Measurements from ENCODE around the gene HMGCS2.

Gene HMGCS2

GRCh38 chr1:119740261-119740660 is 28.4 kb downstream of the HMGCS2 start:
- DNase-seq (ENCODE audit: low read depth) = no peak
- no peak overlapping the region for H3K4me3 ChIP-seq (replicated peaks; ENCODE audit: low read depth, low read length)
- no peak for TF ChIP-seq CTCF (IDR thresholded peaks at IDR 0.05; ENCODE audit: low read length, missing control alignments)

- no peak for TF ChIP-seq CTCF (IDR thresholded peaks at IDR 0.05; ENCODE audit: low read length, missing control alignments)
- peak; percentile 31 for DNase-seq (ENCODE audit: low read depth)
- no peak overlapping the region for H3K4me3 ChIP-seq (replicated peaks; ENCODE audit: low read depth, low read length)
Measured at GRCh38 chr1:119739150-119739549, 29.6 kb downstream of the HMGCS2 start.

GRCh38 chr1:119738100-119738720 is 30.5 kb downstream of the HMGCS2 start:
- DNase-seq (ENCODE audit: low read depth) = no peak
- H3K4me3 ChIP-seq (replicated peaks; ENCODE audit: low read depth, low read length) = no peak overlapping the region
- no peak for TF ChIP-seq CTCF (IDR thresholded peaks at IDR 0.05; ENCODE audit: low read length, missing control alignments)

GRCh38 chr1:119737040-119737682 is 31.5 kb downstream of the HMGCS2 start:
- H3K4me3 ChIP-seq (replicated peaks; ENCODE audit: low read depth, low read length) = no peak overlapping the region
- no peak for TF ChIP-seq CTCF (IDR thresholded peaks at IDR 0.05; ENCODE audit: low read length, missing control alignments)
- DNase-seq (ENCODE audit: low read depth) = peak; percentile 73

GRCh38 chr1:119736649-119737039 is 32.1 kb downstream of the HMGCS2 start:
- no peak overlapping the region for H3K4me3 ChIP-seq (replicated peaks; ENCODE audit: low read depth, low read length)
- no peak for DNase-seq (ENCODE audit: low read depth)
- TF ChIP-seq CTCF (IDR thresholded peaks at IDR 0.05; ENCODE audit: low read length, missing control alignments) = no peak

GRCh38 chr1:119735217-119735616 is 33.5 kb downstream of the HMGCS2 start:
- no peak overlapping the region for H3K4me3 ChIP-seq (replicated peaks; ENCODE audit: low read depth, low read length)
- no peak for TF ChIP-seq CTCF (IDR thresholded peaks at IDR 0.05; ENCODE audit: low read length, missing control alignments)
- DNase-seq (ENCODE audit: low read depth) = no peak

GRCh38 chr1:119733754-119734153 is 35.0 kb downstream of the HMGCS2 start:
- no peak for DNase-seq (ENCODE audit: low read depth)
- TF ChIP-seq CTCF (IDR thresholded peaks at IDR 0.05; ENCODE audit: low read length, missing control alignments) = no peak
- no peak overlapping the region for H3K4me3 ChIP-seq (replicated peaks; ENCODE audit: low read depth, low read length)
